ENCODE data around the gene NUP50. TPM values are rescaled to one million over a fixed set of nuclear protein-coding genes. Genes with fewer than 3 reads are reported as not detected.

The NUP50 gene
- total RNA-seq, 2 donors from 2014 or later: 14.3 to 20.8 TPM

GRCh38 chr22:45127866-45128265, 35.9 kb upstream of the NUP50 start:
- H3K4me1 ChIP-seq: no peaks in the 10 kb centered on the region
- no peak for DNase-seq (ENCODE audit: low spot score)
- no peaks in the 10 kb centered on the region for H3K27me3 ChIP-seq

DNA sequence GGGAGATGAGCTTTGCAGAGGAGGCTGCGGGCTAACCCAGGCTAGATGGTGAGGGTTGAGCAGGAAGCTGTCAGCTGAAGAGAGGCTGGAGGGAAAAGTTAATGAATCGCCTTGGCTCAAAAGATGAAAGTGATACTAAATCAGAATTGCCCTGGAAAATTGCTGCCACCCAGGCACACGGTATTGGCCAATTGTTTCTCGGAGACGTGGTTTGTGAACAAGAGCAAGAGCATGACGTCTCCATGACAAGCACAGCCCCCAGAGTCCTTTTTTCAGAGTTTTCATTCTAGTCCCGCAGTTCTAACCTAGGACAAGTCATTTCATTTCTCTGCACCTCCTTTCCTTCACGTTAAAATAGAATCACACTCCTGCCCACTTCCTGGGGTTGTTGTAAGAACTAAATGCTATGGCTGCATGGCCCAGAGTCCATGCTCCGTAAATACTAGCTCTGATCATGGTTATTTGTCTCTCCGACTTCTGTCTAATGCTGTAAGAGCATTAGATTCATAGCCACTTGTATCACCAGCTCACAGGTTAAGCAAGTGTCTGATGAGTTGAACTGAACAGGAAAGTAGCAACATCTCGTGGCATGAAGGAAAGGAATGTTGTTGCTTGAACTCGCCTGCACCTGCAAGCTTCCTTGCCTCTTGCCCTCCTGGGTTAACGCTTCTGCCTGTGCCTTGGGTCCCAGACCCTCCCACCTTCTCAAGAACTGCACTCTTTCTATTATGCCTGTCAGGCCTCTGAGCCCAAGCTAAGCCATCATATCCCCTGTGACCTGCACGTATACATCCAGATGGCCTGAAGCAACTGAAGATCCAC, 33.8 kb upstream of the NUP50 start:
- Histone ChIP-seq H3K27ac (no peak overlapping the region), H3K4me3 (no peak overlapping the region), H3K9me3 (peaks cover 9 to 13% of the 10 kb centered on the region in 2 donors), H3K4me1 (no peaks in the 10 kb centered on the region), H3K27me3 (no peaks in the 10 kb centered on the region), H3K36me3 (peaks cover 15% of the 10 kb centered on the region)
- no peak for TF ChIP-seq CTCF (IDR thresholded peaks at IDR 0.05)
- DNase-seq (ENCODE audit: low spot score): no peak

More at GRCh38 chr22:45127866-45128265, 35.9 kb upstream of the NUP50 start:
- no peaks in the 10 kb centered on the region for H3K9me3 ChIP-seq
- no peak overlapping the region for H3K4me3 ChIP-seq
- no peak overlapping the region for H3K27ac ChIP-seq
- TF ChIP-seq CTCF (IDR thresholded peaks at IDR 0.05): no peak
- H3K36me3 ChIP-seq: no peaks in the 10 kb centered on the region

DNA sequence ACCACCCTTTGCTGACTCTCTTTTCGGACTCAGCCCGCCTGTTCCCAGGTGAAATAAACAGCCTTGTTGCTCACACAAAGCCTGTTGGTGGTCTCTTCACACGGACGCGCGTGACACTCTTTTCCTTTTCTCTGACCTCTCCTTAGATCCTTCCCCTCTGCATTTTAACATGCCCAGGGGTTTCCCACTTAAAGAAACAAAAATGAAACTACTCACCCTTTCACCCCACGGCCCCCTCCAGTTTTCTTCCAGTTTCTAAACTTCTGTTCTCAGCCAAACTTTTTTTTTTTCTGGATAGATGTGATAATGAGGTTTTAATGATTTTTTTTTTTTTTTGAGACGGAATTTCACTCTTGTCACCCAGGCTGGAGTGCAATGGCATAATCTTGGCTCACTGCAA, 32.8 kb upstream of the NUP50 start:
- H3K36me3 ChIP-seq: peaks cover 23% of the 10 kb centered on the region
- H3K9me3 ChIP-seq: peaks cover 10 to 17% of the 10 kb centered on the region in 2 donors
- H3K4me1 ChIP-seq: no peaks in the 10 kb centered on the region
- no peak overlapping the region for H3K4me3 ChIP-seq
- H3K27ac ChIP-seq: no peak overlapping the region
- DNase-seq (ENCODE audit: low spot score): no peak
- no peaks in the 10 kb centered on the region for H3K27me3 ChIP-seq
- no peak for TF ChIP-seq CTCF (IDR thresholded peaks at IDR 0.05)

- Histone ChIP-seq H3K36me3 (peaks cover 23% of the 10 kb centered on the region), H3K9me3 (peaks cover 10 to 17% of the 10 kb centered on the region in 2 donors), H3K27ac (no peak overlapping the region), H3K27me3 (no peaks in the 10 kb centered on the region), H3K4me3 (no peak overlapping the region), H3K4me1 (no peaks in the 10 kb centered on the region)
- no peak for DNase-seq (ENCODE audit: low spot score)
- TF ChIP-seq CTCF (IDR thresholded peaks at IDR 0.05): no peak
Observed at GRCh38 chr22:45131749-45132148, 32.0 kb upstream of the NUP50 start.

GRCh38 chr22:45134313-45134712, 29.4 kb upstream of the NUP50 start:
- Histone ChIP-seq H3K4me1 (no peaks in the 10 kb centered on the region), H3K36me3 (peaks cover 23% of the 10 kb centered on the region), H3K27me3 (no peaks in the 10 kb centered on the region), H3K4me3 (no peak overlapping the region), H3K9me3 (peaks cover 10 to 17% of the 10 kb centered on the region in 2 donors), H3K27ac (no peak overlapping the region)
- TF ChIP-seq CTCF (IDR thresholded peaks at IDR 0.05): no peak
- no peak for DNase-seq (ENCODE audit: low spot score)

Measured in right atrium auricular region (tissue), 2 donors.